ENCODE data around the gene CISH.

CISH gene

GRCh38 chr3:50620420-50620819, 8.8 kb upstream of the CISH start (continued):
- TF ChIP-seq CREB5 (CRISPR knock-in tag; IDR thresholded peaks at IDR 0.05; ENCODE audit: low read depth): no peak

GRCh38 chr3:50617911-50618481, 6.4 kb upstream of the CISH start:
- ATAC-seq: no peak
- TF ChIP-seq ZC3H10 (CRISPR knock-in tag; IDR thresholded peaks at IDR 0.05) (no peak), ZNF565 (CRISPR knock-in tag; conservative IDR thresholded peaks at IDR 0.05; ENCODE audit: low read depth) (no peak), SNAI2 (CRISPR knock-in tag; IDR thresholded peaks at IDR 0.05) (no peak), POU6F1 (CRISPR knock-in tag; IDR thresholded peaks at IDR 0.05; ENCODE audit: borderline replicate concordance, low read depth) (no peak), OSR1 (CRISPR knock-in tag; IDR thresholded peaks at IDR 0.05) (no peak), BACH2 (CRISPR knock-in tag; IDR thresholded peaks at IDR 0.05; ENCODE audit: borderline replicate concordance) (no peak), ZNF8 (CRISPR knock-in tag; IDR thresholded peaks at IDR 0.05) (no peak), ISL1 (CRISPR knock-in tag; IDR thresholded peaks at IDR 0.05) (no peak), CSDC2 (CRISPR knock-in tag; IDR thresholded peaks at IDR 0.05) (no peak), PPARA (CRISPR knock-in tag; IDR thresholded peaks at IDR 0.05; ENCODE audit: borderline replicate concordance) (no peak), ZNF70 (CRISPR knock-in tag; IDR thresholded peaks at IDR 0.05) (no peak), CSRNP3 (CRISPR knock-in tag; IDR thresholded peaks at IDR 0.05) (no peak), TSHZ2 (CRISPR knock-in tag; IDR thresholded peaks at IDR 0.05) (no peak), TOX (CRISPR knock-in tag; IDR thresholded peaks at IDR 0.05; ENCODE audit: borderline replicate concordance) (no peak), RARB (CRISPR knock-in tag; IDR thresholded peaks at IDR 0.05) (no peak), ESRRG (CRISPR knock-in tag; IDR thresholded peaks at IDR 0.05) (no peak), GLIS3 (CRISPR knock-in tag; IDR thresholded peaks at IDR 0.05) (no peak), ZFP3 (CRISPR knock-in tag; IDR thresholded peaks at IDR 0.05) (no peak), CREB5 (CRISPR knock-in tag; IDR thresholded peaks at IDR 0.05; ENCODE audit: low read depth) (no peak), ARNTL (CRISPR knock-in tag; IDR thresholded peaks at IDR 0.05; ENCODE audit: borderline replicate concordance, low read depth) (no peak)

- peak; percentile 16 for ATAC-seq
- TF ChIP-seq PATZ1 (CRISPR knock-in tag; IDR thresholded peaks at IDR 0.05; ENCODE audit: borderline replicate concordance) (no peak), BACH2 (CRISPR knock-in tag; IDR thresholded peaks at IDR 0.05; ENCODE audit: borderline replicate concordance) (no peak), TOX (CRISPR knock-in tag; IDR thresholded peaks at IDR 0.05; ENCODE audit: borderline replicate concordance) (no peak), TSHZ2 (CRISPR knock-in tag; IDR thresholded peaks at IDR 0.05) (no peak), ESRRG (CRISPR knock-in tag; IDR thresholded peaks at IDR 0.05) (no peak), CSDC2 (CRISPR knock-in tag; IDR thresholded peaks at IDR 0.05) (no peak), ARNTL (CRISPR knock-in tag; IDR thresholded peaks at IDR 0.05; ENCODE audit: borderline replicate concordance, low read depth) (no peak), CSRNP3 (CRISPR knock-in tag; IDR thresholded peaks at IDR 0.05) (no peak), ZNF565 (CRISPR knock-in tag; conservative IDR thresholded peaks at IDR 0.05; ENCODE audit: low read depth) (no peak), ZFP3 (CRISPR knock-in tag; IDR thresholded peaks at IDR 0.05) (no peak), PPARA (CRISPR knock-in tag; IDR thresholded peaks at IDR 0.05; ENCODE audit: borderline replicate concordance) (no peak)
Measured at GRCh38 chr3:50617096-50617791, 5.7 kb upstream of the CISH start, which contains the start of gene MAPKAPK3. MAPKAPK3 (plus strand) TSS chr3:50617151; CDS start chr3:50617566, 415 bp downstream.
